ES-I3 (cell line): ENCODE data around the gene SDK2.

Experiments used
- H3K36me3 ChIP-seq: 2 replicates; pipeline ENCODE4 v1.6.1; 2013; ENCODE audit warnings: mild to moderate bottlenecking, low read length, control low read depth, moderate library complexity; ENCODE audit not compliant: insufficient read depth
- H3K4me1 ChIP-seq: 2 replicates; pipeline ENCODE4 v1.6.1; 2013; ENCODE audit warnings: mild to moderate bottlenecking, control low read depth, low read length; ENCODE audit not compliant: insufficient read depth
- H3K9ac ChIP-seq: 2 replicates; pipeline ENCODE4 v1.6.1; 2013; ENCODE audit warnings: low read depth, mild to moderate bottlenecking, low read length, moderate library complexity
- H3K9me3 ChIP-seq: 2 replicates; pipeline ENCODE4 v1.6.1; 2013; ENCODE audit warnings: mild to moderate bottlenecking, low read length, moderate library complexity; ENCODE audit not compliant: control insufficient read depth, insufficient read depth

Gene SDK2

DNA sequence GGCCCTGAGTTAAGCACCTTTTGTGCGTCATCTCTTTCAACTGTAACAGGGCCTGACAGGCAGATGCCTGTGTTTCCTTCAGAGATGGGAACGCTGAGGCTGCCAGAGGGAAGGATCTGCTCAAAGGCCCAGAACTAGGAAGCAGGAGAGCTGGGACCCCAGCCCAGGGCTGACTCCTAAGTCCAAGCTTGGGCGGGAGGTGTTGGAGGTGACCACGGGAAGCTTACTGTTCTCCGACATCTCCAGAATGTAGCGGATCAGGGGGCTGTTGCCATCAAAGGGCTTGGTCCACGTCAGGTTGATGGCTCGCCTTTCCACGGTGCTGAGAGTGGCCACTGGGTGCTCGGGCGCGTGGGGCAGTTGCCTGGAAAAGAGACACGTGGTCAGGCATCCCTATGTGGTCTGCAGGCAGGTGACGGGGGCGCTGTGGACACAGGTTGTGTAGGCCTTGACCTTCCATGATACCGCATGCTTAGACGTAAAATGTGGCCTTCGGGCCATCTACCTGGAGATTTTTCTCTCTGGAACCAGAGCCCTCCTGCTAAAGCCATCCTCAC is 221.0 kb downstream of the SDK2 start:
- Histone ChIP-seq H3K4me1 (no peaks in the 10 kb centered on the region), H3K9ac (no peak overlapping the region), H3K36me3 (no peaks in the 10 kb centered on the region)

GRCh38 chr17:73422121-73422520 is 222.1 kb downstream of the SDK2 start:
- Histone ChIP-seq H3K9ac (no peak overlapping the region), H3K4me1 (no peaks in the 10 kb centered on the region), H3K36me3 (no peaks in the 10 kb centered on the region), H3K9me3 (no peaks in the 10 kb centered on the region)

More for the DNA sequence above, 221.0 kb downstream of the SDK2 start:
- no peaks in the 10 kb centered on the region for H3K9me3 ChIP-seq

GRCh38 chr17:73420897-73421296 is 223.3 kb downstream of the SDK2 start:
- Histone ChIP-seq H3K4me1 (no peaks in the 10 kb centered on the region), H3K9me3 (no peaks in the 10 kb centered on the region), H3K36me3 (no peaks in the 10 kb centered on the region), H3K9ac (no peak overlapping the region)

- Histone ChIP-seq H3K36me3 (no peaks in the 10 kb centered on the region), H3K4me1 (no peaks in the 10 kb centered on the region), H3K9ac (no peak overlapping the region), H3K9me3 (no peaks in the 10 kb centered on the region)
Observed at GRCh38 chr17:73419881-73420280, 224.4 kb downstream of the SDK2 start.

- Histone ChIP-seq H3K4me1 (no peaks in the 10 kb centered on the region), H3K36me3 (no peaks in the 10 kb centered on the region), H3K9ac (no peak overlapping the region), H3K9me3 (no peaks in the 10 kb centered on the region)
Observed at GRCh38 chr17:73419051-73419450, 225.2 kb downstream of the SDK2 start.

GRCh38 chr17:73415782-73416181 is 228.5 kb downstream of the SDK2 start:
- Histone ChIP-seq H3K36me3 (no peaks in the 10 kb centered on the region), H3K9ac (no peak overlapping the region), H3K9me3 (no peaks in the 10 kb centered on the region; the same call in 1 of the 2 replicates), H3K4me1 (peaks cover 2% of the 10 kb centered on the region; the same call in 1 of the 2 replicates)

- Histone ChIP-seq H3K36me3 (no peaks in the 10 kb centered on the region), H3K9ac (no peak overlapping the region), H3K4me1 (peaks cover 6% of the 10 kb centered on the region; the same call in 1 of the 2 replicates), H3K9me3 (no peaks in the 10 kb centered on the region; the same call in 1 of the 2 replicates)
Observed at GRCh38 chr17:73414171-73414955, 229.9 kb downstream of the SDK2 start.

DNA sequence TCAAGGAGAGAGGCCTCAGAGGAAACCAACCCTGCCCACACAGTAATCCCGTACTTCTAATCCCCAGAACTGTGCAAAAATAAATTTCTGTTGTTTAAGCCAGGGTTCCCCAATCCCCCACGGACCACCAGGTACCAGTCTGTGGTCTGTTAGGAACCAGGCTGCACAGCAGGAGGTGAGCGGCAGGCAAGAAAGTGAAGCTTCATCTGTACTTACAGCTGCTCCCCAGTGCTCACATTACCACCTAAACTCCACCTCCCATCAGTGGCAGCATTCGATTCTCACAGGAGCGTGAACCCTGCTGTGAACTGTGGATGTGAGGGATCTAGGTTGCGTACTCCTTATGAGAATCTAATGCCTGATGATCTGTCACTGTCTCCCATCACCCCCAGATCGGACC is 231.3 kb downstream of the SDK2 start:
- Histone ChIP-seq H3K9ac (no peak overlapping the region), H3K36me3 (no peaks in the 10 kb centered on the region), H3K4me1 (peaks cover 6% of the 10 kb centered on the region; the same call in 1 of the 2 replicates), H3K9me3 (no peaks in the 10 kb centered on the region; the same call in 1 of the 2 replicates)

GRCh38 chr17:73411313-73411747 is 232.9 kb downstream of the SDK2 start:
- Histone ChIP-seq H3K9me3 (no peaks in the 10 kb centered on the region; the same call in 1 of the 2 replicates), H3K9ac (no peak overlapping the region), H3K36me3 (no peaks in the 10 kb centered on the region), H3K4me1 (peaks cover 6% of the 10 kb centered on the region; the same call in 1 of the 2 replicates)

DNA sequence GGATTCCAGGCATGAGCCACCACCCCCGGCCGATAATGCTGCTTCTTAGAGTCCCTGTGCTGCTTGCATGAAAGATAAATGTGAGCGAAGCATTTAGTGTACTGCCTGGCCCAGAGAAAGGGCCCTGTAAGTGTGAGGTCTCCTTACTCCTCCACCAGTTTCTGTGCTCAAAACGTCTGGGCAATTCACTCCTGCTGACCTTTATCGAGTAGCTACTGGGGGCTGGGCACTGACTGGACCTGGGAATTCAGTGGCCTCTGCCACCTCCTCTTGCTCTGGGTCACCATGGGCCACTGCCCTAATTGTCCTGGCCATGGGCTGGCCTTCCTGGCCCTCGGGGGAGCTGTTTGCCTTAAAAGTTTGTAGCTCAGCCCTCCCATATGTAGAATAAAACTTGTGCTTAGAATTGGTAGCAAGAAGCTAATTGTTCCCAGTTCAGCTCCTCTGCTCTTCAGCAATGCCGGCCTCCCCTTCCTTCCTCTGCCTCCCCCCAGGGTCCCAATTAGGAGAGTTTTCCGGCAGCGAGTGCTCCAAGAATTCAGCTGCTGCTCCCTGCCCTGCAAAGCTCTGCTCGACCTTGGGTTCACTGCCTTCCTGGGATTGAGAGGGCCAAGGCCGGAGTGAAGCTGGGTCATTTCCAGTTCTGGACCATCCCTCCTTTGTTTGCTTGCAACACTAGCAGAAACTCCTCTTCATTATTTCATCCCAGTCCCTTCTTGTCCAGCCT is 233.5 kb downstream of the SDK2 start:
- Histone ChIP-seq H3K9ac (no peak overlapping the region), H3K36me3 (no peaks in the 10 kb centered on the region), H3K9me3 (no peaks in the 10 kb centered on the region; the same call in 1 of the 2 replicates)

DNA sequence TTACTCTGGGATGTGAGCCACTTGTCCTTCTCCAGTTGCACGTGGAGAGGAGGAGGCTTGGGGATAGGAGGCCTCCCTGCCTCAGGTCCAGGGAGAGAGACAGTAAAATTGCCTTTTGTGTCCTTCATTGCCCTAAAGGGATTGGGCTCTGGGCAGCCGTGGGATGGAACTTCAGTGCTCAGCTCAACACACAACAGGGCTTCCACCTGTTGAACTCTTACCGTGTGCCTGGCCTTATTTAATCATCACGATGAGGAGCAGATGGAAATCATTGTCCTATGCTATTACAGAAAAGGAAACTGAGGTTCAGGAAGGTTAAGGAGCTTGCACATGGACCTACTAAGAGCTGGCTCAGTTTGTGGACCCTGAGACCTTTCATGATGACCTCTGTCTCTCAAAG is 240.0 kb downstream of the SDK2 start:
- no peaks in the 10 kb centered on the region for H3K36me3 ChIP-seq

More for the DNA sequence above, 233.5 kb downstream of the SDK2 start:
- H3K4me1 ChIP-seq = peaks cover 6% of the 10 kb centered on the region; the same call in 1 of the 2 replicates

GRCh38 chr17:73402466-73402865 is 241.8 kb downstream of the SDK2 start:
- Histone ChIP-seq H3K4me1 (no peaks in the 10 kb centered on the region), H3K36me3 (no peaks in the 10 kb centered on the region), H3K9ac (no peak overlapping the region), H3K9me3 (no peaks in the 10 kb centered on the region)

More for the DNA sequence above, 240.0 kb downstream of the SDK2 start:
- Histone ChIP-seq H3K9me3 (no peaks in the 10 kb centered on the region), H3K4me1 (no peaks in the 10 kb centered on the region), H3K9ac (no peak overlapping the region)

GRCh38 chr17:73401911-73402310 is 242.3 kb downstream of the SDK2 start:
- Histone ChIP-seq H3K9ac (no peak overlapping the region), H3K9me3 (no peaks in the 10 kb centered on the region), H3K36me3 (no peaks in the 10 kb centered on the region), H3K4me1 (no peaks in the 10 kb centered on the region)

GRCh38 chr17:73400915-73401545 is 243.2 kb downstream of the SDK2 start:
- no peaks in the 10 kb centered on the region for H3K9me3 ChIP-seq
- H3K4me1 ChIP-seq = no peaks in the 10 kb centered on the region
- no peak overlapping the region for H3K9ac ChIP-seq
- no peaks in the 10 kb centered on the region for H3K36me3 ChIP-seq
